HFF-Myc (cell line): ENCODE results near the gene TBATA.

Source experiments
- DNase-seq: peaks from one replicate; pipeline ENCODE4 v3.0.0-alpha.2; 2011; ENCODE audit warnings: low read depth; ENCODE audit errors: extremely low read depth
- H3K4me3 ChIP-seq: replicated peaks from 2 replicates; pipeline ENCODE4 v1.5.1; 2011; ENCODE audit warnings: low read depth, mild to moderate bottlenecking, control low read depth, low read length
- TF ChIP-seq, protein P1 (sequence below): IDR thresholded peaks from 2 replicates; pipeline ENCODE4 v1.5.1; 2012; ENCODE audit warnings: mild to moderate bottlenecking, low read depth, low read length, control low read depth; ENCODE audit errors: missing control alignments

The TBATA gene

DNA sequence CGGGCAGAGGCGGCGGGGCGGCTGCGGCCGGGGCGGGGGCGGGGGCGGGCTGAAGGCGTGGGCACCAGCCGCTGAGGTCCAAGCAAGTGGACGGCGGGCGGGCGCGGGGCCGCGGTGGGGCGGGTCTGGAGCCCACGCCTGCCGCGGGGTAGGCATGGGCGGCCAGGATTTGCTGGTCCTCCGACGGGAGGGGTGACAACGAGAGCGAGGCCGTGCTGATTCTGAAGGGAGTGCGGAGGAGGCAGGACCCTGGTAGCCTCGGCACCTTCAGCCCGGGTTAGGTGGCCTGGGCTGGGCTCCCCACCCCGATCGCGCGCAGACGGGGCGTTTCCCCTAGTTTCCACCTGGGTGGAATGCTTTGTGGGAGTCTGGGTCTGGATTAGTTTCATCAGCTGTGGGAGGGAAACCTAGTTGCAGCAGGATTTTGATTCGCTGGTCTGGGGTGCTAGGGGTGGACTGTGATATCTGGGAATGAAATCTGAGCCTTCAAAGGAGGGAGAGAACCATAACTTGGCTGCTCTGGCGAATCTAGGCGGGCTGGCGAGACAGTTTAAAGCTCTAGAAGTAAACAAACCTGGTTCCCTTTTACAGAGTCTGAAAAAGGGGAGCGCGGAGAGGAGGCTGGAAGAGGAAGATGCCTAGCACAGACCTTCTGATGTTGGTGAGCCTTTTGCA is 31.2 kb upstream of the TBATA start:
- peak; percentile 81 for DNase-seq
- TF ChIP-seq, protein P1, sequence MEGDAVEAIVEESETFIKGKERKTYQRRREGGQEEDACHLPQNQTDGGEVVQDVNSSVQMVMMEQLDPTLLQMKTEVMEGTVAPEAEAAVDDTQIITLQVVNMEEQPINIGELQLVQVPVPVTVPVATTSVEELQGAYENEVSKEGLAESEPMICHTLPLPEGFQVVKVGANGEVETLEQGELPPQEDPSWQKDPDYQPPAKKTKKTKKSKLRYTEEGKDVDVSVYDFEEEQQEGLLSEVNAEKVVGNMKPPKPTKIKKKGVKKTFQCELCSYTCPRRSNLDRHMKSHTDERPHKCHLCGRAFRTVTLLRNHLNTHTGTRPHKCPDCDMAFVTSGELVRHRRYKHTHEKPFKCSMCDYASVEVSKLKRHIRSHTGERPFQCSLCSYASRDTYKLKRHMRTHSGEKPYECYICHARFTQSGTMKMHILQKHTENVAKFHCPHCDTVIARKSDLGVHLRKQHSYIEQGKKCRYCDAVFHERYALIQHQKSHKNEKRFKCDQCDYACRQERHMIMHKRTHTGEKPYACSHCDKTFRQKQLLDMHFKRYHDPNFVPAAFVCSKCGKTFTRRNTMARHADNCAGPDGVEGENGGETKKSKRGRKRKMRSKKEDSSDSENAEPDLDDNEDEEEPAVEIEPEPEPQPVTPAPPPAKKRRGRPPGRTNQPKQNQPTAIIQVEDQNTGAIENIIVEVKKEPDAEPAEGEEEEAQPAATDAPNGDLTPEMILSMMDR: no peak
- peak overlapping the region; percentile 71 for H3K4me3 ChIP-seq

DNA sequence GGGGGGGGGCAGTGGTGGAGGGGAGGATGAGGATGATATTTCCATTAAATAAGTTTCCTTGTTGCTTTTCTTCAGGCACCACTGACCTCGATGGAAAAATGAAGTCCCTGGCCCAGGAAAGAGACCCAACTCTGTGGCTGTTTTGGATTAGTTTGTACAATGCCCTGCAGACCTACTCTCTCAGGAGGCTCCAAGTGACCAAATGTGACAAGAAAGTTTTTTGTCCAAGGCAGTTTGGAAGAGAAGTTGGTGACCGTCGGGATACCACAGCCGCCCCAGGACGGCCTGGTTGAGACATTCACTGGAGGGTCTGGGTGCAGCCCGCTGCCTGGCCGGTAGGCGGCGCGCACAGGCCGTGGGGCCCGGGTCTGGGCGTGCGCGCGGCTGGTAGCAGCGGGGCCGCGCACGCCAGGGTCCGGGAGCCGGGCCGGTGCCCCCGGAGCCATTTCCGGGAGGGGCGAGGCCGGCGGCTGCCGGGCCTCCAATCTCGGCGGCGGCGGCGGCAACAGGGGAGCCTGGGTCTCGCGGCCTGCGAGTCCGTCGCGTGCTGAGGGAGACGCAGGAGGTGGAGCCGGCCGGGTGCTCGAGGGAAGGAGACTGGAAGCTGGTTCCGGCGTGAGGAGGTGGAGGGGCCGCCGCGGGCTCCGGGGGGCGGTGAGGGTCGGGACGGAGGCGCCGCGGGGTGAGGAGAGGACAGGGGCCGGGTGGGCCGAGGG is 30.5 kb upstream of the TBATA start, which contains the start of gene SGPL1:
SGPL1 (plus strand) TSS at position 445 of the 716 bp plus-strand sequence. CDS start 906 bp downstream, outside the sequence.
- H3K4me3 ChIP-seq: peak within 1 kb of the TSS; percentile 71
- peak; percentile 24 for DNase-seq
- TF ChIP-seq, protein P1: peak; percentile 85

DNA sequence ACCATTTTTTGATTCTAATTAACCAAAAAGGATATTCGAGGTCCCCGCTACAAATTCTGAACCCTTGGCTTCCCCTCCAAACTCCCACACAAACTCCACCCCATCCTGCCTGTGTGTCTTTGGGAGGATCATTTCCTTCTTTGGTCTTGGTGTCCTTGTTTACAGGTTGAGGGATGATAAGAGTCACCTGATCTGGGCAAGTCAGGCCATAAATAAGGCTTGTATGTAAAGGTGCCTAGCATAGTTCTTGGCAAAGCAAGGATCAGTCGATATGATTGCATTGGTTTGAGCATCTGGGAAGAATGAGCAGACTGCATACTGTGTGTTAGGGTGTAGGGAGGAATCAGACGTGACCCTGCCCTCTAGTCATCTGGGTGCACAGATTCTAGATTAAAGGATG is 28.9 kb upstream of the TBATA start:
- TF ChIP-seq, protein P1: no peak
- DNase-seq: no peak
- no peak overlapping the region for H3K4me3 ChIP-seq

DNA sequence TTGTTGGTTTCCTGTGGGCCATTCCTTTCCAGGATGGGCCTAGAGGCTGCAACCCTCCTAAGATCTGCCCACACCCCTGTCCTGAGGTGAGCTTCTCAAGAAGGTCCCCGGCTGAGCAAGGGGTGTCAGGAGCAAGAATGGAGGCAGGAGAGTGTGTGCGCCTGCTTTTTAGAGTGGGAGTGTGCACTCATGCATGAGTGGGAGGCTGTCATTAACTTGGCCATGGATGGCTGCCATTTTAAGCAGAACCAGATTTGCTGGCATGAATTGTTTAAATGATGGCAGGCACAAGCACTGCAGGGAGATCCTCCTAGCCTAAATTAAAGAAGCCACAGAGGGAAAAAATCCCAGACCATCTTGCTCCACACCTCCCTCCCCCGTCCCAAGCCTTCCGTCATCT is 27.6 kb upstream of the TBATA start:
- no peak for DNase-seq
- H3K4me3 ChIP-seq: no peak overlapping the region
- TF ChIP-seq, protein P1: no peak

DNA sequence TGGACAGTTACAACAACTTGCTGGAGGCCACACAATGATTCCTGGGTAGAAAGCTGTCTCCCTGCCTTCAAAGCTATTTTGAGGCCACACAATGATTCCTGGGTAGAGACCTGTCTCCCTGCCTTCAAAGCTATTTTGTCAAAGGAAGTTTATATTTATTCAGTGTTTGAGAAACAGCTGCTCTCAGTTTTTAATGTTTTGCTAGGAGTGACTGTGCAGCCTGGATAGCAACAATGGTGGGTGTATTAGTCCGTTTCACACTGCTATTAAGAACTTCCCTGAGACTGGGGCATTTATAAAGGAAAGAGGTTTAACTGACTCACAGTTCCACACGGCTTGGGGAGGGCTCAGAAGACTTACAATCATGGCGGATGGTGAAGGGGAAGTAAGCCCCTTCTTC is 26.7 kb upstream of the TBATA start:
- TF ChIP-seq, protein P1: no peak
- DNase-seq: no peak

DNA sequence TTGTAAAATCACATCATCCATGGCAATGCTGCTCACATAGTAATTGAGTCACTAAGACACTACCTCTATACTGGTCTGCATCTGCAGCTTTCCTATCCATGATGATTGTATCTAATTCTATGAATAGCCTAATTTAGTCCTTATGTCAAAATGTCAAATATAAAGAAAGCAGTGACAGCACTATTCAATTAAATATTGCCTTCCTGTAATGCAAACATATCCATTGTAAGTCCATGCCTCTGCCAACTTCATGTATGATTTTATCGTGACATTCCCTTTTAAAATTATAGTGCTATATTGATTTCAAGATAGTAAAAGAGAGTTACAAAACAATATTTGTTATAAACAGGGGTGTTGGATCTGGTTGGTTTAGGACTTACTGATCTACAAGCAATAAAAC is 25.8 kb upstream of the TBATA start:
- H3K4me3 ChIP-seq: no peak overlapping the region
- TF ChIP-seq, protein P1: no peak
- no peak for DNase-seq

More for the DNA sequence above, 26.7 kb upstream of the TBATA start:
- no peak overlapping the region for H3K4me3 ChIP-seq
